ENCODE results near the gene KCTD6. TPM values are rescaled to one million over a fixed set of nuclear protein-coding genes. Genes with fewer than 3 reads are reported as not detected.
A peak's percentile ranks its signal among the peaks of the same experiment; 100 is the strongest.

The KCTD6 gene
- total RNA-seq, 1 donor from 2014 or later = 23.5 TPM

DNA sequence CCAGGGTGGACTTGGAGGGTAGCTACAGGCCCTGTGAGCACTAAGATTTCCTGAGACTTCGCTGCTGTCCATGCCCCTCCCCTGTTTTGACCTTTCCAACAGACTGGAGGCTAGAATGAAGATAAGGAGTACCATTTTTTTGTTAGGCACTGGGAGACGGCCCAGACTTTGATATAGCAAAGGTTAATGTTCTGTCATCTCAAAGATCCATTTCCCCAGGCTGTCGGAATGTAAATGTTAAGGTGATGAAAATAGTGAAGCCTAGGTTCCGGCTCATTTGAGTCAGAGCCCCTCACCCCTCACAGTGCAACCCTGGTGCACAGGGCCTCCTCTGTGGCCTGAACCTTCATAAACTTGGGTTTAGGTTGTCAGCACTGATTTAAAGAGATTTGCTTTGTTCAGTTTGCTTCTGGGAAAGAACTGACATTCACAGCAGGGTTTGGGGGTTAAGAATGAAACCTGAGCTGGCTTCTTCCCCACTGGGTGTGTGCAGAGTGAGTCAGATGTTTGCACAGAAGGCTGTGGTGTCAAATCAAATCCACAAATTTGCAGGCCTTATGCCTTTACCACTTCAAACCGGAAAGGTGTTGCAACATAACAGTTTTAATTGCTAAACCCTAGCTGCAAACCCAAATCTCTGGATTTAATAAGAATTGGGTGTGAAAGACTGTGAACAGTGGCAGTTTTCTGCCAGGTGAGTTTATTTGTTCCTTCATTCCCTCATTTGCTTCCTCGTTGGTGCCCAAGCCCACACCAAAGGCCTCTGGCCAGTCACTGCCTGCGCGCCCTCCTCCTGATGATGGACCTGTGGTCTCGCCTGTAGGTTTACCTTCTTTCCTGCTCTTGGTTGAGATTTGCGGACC, 20.6 kb upstream of the KCTD6 start:
- TF ChIP-seq, protein P1, sequence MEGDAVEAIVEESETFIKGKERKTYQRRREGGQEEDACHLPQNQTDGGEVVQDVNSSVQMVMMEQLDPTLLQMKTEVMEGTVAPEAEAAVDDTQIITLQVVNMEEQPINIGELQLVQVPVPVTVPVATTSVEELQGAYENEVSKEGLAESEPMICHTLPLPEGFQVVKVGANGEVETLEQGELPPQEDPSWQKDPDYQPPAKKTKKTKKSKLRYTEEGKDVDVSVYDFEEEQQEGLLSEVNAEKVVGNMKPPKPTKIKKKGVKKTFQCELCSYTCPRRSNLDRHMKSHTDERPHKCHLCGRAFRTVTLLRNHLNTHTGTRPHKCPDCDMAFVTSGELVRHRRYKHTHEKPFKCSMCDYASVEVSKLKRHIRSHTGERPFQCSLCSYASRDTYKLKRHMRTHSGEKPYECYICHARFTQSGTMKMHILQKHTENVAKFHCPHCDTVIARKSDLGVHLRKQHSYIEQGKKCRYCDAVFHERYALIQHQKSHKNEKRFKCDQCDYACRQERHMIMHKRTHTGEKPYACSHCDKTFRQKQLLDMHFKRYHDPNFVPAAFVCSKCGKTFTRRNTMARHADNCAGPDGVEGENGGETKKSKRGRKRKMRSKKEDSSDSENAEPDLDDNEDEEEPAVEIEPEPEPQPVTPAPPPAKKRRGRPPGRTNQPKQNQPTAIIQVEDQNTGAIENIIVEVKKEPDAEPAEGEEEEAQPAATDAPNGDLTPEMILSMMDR (conservative IDR thresholded peaks at IDR 0.05) = no peak
- Mint-ChIP-seq H3K27me3 (no peaks in the 10 kb centered on the region), H3K4me1 (ENCODE audit: unreplicated experiment) (peaks cover 43% of the 10 kb centered on the region), H3K4me3 (peak overlapping the region; percentile 63), H3K36me3 (no peaks in the 10 kb centered on the region), H3K27ac (peak overlapping the region; percentile 88), H3K9me3 (no peaks in the 10 kb centered on the region)
- no peak for DNase-seq (ENCODE audit: extremely low spot score, unreplicated experiment)

- Mint-ChIP-seq H3K27ac (peak overlapping the region; percentile 55), H3K27me3 (no peaks in the 10 kb centered on the region), H3K4me3 (peak overlapping the region; percentile 60), H3K4me1 (ENCODE audit: unreplicated experiment) (peaks cover 43% of the 10 kb centered on the region), H3K36me3 (no peaks in the 10 kb centered on the region), H3K9me3 (no peaks in the 10 kb centered on the region)
- TF ChIP-seq, protein P1 (conservative IDR thresholded peaks at IDR 0.05) = no peak
- DNase-seq (ENCODE audit: extremely low spot score, unreplicated experiment) = no peak
These were observed 18.6 kb upstream of the KCTD6 start for GRCh38 chr3:58473275-58473674.

DNA sequence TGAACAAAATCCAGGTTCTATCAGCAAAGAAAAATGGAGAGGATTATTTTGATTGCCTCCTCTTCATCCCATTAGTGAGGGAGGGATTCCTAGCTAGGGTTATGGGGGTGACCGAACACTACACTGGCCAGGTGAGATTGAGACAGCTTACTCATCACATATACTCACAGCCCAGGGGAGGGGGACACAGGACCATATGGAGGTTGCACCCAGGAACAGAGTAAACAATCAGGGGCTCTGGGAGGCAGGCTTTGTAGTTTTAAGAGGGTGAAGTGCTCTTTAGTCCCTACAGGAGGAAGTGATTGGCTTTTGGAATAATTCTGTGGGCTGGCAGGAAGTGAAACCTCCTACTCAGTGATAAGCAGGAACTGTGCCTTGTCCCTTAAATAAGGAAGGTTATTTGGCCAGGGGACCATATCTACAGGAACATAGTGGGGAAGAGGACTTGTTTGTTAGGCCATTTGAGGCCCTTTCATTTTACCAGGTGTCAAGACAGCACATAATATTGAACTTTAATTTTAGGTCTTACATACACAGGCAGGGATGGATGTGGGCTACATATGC, 17.5 kb upstream of the KCTD6 start:
- DNase-seq (ENCODE audit: extremely low spot score, unreplicated experiment) = no peak
- H3K27ac Mint-ChIP-seq = no peak overlapping the region
- peaks cover 43% of the 10 kb centered on the region for H3K4me1 Mint-ChIP-seq (ENCODE audit: unreplicated experiment)
- H3K4me3 Mint-ChIP-seq = no peak overlapping the region
- no peaks in the 10 kb centered on the region for H3K9me3 Mint-ChIP-seq
- H3K27me3 Mint-ChIP-seq = no peaks in the 10 kb centered on the region
- no peaks in the 10 kb centered on the region for H3K36me3 Mint-ChIP-seq
- TF ChIP-seq, protein P1 (conservative IDR thresholded peaks at IDR 0.05) = no peak

GRCh38 chr3:58474967-58475578, 16.8 kb upstream of the KCTD6 start:
- Mint-ChIP-seq H3K4me3 (no peak overlapping the region), H3K9me3 (no peaks in the 10 kb centered on the region), H3K4me1 (ENCODE audit: unreplicated experiment) (peaks cover 43% of the 10 kb centered on the region), H3K27me3 (no peaks in the 10 kb centered on the region), H3K36me3 (no peaks in the 10 kb centered on the region), H3K27ac (no peak overlapping the region)
- DNase-seq (ENCODE audit: extremely low spot score, unreplicated experiment) = no peak
- TF ChIP-seq, protein P1 (conservative IDR thresholded peaks at IDR 0.05) = no peak

GRCh38 chr3:58478781-58479180, 13.1 kb upstream of the KCTD6 start:
- Mint-ChIP-seq H3K9me3 (no peaks in the 10 kb centered on the region), H3K27ac (no peak overlapping the region), H3K4me1 (ENCODE audit: unreplicated experiment) (peaks cover 24% of the 10 kb centered on the region), H3K4me3 (no peak overlapping the region), H3K36me3 (no peaks in the 10 kb centered on the region), H3K27me3 (peaks cover under 1% of the 10 kb centered on the region)
- DNase-seq (ENCODE audit: extremely low spot score, unreplicated experiment) = no peak
- TF ChIP-seq, protein P1 (conservative IDR thresholded peaks at IDR 0.05) = no peak
